GM15510 (cell line): Measurements from ENCODE around the gene REEP6.

Experiments used
- POLR2A ChIP-seq: IDR thresholded peaks from 3 replicates; pipeline ENCODE4 v1.6.1; 2011; ENCODE audit warnings: borderline replicate concordance; ENCODE audit not compliant: insufficient read length; ENCODE audit errors: extremely low read depth

The REEP6 gene

DNA sequence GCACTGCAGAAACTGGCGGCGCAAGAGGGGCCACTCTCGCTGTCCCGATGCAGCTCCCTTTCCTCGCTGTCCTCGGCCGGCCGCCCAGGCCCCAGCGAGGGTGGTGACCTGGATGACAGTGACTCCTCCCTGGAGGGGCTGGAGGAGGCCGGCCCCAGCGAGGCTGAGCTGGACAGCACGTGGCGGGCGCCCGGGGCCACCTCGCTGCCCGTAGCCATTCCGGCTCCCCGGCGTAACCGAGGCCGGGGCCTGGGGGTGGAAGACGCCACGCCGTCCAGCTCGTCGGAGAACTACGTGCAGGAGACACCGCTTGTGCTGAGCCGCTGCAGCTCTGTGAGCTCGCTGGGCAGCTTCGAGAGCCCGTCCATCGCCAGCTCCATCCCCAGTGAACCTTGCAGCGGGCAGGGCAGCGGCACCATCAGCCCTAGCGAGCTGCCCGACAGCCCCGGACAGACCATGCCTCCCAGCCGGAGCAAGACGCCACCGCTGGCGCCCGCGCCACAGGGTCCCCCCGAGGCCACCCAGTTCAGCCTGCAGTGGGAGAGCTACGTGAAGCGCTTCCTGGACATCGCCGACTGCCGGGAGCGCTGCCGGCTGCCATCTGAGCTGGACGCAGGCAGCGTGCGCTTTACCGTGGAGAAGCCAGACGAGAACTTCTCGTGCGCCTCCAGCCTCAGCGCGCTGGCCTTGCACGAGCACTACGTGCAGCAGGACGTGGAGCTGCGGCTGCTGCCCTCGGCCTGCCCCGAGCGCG, 24.3 kb upstream of the REEP6 start:
- no peak for TF ChIP-seq POLR2A

DNA sequence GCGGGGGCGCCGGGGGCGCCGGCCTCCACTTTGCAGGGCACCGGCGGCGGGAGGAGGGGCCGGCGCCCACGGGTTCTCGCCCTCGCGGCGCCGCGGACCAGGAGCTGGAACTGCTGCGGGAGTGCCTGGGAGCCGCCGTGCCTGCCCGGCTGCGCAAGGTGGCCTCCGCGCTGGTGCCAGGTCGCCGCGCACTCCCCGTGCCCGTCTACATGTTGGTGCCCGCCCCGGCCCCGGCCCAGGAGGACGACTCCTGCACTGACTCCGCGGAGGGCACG, 23.8 kb upstream of the REEP6 start:
- TF ChIP-seq POLR2A = no peak

DNA sequence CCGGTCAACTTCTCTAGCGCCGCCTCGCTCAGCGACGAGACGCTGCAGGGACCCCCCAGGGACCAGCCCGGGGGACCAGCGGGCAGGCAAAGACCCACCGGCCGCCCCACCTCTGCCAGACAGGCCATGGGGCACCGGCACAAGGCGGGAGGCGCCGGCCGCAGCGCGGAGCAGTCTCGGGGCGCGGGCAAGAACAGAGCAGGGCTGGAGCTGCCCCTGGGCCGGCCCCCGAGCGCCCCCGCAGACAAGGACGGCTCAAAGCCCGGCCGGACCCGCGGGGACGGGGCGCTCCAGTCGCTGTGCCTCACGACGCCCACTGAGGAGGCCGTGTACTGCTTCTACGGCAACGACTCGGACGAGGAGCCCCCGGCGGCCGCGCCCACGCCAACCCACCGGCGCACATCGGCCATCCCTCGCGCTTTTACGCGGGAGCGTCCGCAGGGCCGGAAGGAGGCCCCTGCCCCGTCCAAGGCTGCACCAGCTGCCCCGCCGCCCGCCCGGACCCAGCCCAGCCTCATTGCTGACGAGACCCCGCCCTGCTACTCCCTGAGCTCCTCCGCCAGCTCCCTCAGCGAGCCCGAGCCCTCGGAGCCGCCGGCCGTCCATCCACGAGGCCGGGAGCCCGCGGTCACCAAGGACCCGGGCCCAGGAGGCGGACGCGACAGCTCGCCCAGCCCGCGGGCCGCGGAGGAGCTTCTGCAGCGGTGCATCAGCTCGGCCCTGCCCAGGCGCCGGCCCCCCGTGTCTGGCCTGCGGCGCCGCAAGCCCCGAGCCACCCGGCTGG, 23.3 kb upstream of the REEP6 start:
- no peak for TF ChIP-seq POLR2A

DNA sequence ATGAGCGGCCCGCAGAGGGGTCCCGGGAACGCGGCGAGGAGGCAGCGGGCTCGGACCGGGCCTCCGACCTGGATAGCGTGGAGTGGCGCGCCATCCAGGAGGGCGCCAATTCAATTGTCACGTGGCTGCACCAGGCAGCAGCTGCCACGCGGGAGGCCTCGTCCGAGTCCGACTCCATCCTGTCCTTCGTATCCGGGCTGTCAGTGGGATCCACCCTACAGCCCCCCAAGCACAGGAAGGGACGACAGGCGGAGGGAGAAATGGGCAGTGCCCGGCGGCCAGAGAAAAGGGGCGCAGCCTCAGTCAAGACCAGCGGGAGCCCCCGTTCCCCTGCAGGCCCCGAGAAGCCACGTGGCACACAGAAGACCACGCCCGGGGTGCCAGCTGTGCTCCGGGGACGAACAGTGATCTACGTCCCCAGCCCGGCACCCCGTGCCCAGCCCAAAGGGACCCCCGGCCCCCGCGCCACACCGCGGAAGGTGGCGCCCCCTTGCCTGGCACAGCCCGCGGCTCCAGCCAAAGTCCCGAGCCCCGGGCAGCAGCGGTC, 22.6 kb upstream of the REEP6 start:
- TF ChIP-seq POLR2A = no peak

DNA sequence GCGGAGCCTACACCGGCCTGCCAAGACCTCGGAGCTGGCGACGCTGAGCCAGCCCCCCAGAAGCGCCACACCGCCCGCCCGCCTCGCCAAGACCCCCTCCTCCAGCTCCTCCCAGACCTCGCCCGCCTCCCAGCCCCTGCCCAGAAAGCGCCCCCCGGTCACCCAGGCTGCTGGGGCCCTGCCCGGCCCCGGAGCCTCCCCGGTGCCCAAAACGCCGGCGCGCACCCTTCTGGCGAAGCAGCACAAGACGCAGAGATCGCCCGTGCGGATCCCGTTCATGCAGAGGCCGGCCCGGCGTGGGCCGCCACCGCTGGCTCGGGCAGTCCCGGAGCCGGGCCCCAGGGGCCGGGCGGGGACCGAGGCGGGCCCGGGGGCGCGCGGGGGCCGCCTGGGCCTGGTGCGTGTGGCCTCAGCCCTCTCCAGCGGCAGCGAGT, 22.1 kb upstream of the REEP6 start:
- TF ChIP-seq POLR2A = no peak

DNA sequence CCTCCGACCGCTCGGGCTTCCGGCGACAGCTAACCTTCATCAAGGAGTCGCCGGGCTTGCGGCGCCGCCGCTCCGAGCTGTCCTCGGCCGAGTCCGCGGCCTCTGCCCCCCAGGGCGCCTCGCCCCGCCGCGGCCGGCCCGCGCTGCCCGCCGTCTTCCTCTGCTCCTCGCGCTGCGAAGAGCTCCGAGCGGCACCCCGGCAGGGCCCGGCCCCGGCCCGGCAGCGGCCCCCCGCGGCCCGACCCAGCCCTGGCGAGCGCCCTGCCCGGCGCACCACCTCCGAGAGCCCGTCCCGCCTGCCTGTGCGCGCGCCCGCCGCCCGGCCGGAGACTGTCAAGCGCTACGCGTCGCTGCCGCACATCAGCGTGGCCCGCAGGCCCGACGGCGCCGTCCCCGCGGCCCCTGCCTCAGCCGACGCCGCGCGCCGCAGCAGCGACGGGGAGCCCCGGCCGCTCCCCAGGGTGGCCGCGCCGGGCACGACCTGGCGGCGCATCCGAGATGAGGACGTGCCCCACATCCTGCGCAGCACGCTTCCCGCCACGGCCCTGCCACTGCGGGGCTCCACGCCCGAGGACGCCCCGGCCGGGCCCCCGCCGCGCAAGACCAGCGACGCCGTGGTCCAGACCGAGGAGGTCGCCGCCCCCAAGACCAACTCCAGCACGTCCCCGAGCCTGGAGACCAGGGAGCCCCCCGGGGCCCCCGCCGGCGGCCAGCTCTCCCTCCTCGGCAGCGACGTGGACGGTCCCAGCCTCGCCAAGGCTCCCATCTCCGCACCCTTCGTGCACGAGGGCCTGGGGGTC, 21.5 kb upstream of the REEP6 start:
- TF ChIP-seq POLR2A = no peak

DNA sequence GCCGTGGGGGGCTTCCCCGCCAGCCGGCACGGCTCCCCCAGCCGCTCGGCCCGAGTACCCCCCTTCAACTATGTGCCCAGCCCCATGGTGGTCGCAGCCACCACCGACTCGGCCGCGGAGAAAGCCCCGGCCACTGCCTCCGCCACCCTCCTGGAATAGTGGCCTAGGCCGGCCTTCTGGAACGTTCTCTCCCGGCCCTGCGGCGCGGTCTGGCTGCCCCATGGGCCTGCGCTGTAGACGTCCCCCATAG, 21.0 kb upstream of the REEP6 start:
- TF ChIP-seq POLR2A = no peak

DNA sequence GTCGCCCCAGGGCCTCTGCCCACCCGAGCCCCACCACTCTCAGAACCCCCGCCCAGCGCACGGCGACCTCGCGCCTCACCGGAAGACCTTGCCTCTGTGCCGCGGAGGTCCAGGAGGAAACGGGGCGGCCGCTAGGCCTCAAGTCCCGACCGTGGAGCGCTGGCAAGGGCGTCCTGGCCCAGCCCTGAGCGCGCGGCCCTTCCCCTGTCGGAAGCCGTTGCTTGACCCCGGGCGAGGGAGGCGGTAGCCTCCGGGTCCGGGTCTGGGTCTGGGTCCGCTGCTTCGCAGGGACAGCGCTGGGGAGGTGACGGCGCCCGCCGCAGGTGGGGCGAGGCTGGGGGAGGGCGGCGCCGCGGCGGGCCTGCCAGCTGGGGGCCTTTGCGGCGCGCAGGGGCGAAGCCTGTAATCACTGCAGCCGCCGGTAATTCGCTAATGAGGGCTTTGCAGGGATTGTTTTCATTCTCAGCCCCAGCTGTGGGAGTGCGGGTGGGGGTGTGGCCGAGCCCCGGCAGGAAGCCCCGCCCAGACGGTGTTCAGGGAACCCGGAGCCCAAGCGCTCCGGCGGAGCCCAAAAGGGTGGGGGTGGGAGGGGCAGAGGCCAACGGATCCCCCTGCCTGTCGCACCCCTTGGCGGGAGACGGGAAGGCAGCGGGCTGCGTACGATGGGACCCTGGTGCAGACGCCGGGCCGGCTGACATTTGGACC, 20.5 kb upstream of the REEP6 start:
- no peak for TF ChIP-seq POLR2A

DNA sequence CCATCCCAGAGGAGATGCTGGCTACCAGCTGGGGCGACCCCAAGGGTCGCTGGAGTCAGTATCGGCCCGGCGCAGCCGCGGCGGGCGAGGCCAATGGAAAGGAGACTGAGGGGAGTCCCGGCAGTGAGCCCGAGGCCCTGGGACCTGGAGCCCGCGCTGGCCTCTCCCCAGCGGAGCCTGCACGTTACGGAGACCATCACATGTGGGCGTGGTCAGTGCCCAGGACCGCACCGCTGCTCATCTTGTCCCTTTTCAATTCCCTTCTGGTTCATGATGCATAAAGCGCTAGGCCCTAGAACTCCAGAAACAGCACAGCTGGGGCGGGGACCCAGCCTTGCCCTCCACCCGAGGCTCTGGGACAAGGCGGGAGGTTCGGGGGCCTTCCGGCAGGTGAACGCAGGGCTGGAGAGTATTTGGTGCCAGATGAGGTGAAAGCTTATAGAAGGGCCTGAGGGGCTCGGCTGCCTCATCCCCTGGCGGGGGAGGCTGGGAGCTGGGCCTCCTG, 19.9 kb upstream of the REEP6 start:
- no peak for TF ChIP-seq POLR2A

DNA sequence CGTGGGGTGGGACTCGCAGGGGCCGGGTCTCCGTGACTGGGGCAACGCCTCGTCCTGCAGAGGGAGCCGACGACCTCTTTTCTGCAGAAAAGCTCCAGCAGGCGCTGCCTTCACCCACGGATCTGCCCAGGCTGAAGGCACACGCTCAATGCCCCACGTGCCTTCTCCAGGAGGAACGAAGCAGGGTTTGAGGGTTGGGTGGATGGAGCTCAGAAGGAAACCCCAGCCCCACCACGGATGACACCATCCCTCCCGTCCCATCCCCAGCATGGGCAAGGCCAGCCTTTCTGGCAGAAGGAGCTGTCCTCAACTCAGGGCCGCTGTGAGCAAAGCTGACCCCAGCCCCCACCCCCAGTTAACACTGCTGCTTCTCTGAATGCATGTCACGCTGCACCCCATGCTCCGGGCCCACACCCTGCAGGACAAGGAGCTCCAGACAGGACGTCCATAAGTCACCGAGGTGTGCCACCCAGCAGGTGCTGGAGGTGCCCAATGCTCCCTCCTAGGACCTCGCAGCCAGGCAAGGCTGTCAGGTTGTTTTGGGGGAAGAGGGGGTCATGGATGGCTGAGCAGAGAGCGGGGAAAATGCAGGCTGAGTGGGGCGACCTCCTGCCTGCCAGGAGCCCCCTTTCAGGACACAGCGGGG, 19.3 kb upstream of the REEP6 start:
- no peak for TF ChIP-seq POLR2A

DNA sequence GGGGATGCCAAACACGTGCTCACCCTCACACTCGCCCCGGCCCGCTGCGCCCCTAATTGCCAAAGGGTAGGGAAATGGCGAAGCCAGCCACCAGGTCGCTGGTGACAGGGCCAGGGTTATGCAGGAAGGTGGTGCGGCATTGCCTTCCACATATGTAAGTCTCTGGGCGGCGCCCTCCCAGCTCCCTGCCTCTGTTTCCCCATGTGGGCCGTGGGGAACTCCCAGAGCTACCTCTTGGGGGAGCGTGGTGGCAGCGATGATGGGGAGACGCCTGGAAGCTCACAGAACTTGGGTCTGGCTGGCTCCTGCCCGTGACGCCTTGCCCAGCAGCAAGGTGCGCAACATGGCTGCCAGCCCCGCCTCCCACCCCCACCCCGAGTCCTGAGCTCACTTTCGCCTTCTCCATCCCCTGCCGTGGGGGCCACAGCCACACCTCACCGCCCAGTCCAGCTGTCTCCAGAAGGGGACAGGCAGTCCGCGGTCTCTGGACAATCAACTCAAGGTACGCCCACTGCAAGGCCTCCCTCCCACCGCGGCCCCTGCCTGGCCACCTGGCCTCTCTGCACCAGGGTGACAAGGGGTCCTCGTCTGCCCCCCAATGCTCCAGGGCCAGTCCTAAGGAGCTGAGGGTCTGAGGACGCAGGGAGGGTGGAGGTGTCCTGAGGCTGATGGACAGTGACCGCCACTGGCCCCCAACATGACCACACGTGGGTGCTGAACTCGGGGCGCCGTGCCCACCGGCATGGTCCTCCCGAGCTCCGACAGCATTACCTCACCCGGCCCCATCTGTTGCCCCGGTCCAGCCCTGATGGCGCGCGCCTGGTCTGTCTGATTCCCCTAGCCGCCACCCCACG, 18.5 kb upstream of the REEP6 start:
- no peak for TF ChIP-seq POLR2A

DNA sequence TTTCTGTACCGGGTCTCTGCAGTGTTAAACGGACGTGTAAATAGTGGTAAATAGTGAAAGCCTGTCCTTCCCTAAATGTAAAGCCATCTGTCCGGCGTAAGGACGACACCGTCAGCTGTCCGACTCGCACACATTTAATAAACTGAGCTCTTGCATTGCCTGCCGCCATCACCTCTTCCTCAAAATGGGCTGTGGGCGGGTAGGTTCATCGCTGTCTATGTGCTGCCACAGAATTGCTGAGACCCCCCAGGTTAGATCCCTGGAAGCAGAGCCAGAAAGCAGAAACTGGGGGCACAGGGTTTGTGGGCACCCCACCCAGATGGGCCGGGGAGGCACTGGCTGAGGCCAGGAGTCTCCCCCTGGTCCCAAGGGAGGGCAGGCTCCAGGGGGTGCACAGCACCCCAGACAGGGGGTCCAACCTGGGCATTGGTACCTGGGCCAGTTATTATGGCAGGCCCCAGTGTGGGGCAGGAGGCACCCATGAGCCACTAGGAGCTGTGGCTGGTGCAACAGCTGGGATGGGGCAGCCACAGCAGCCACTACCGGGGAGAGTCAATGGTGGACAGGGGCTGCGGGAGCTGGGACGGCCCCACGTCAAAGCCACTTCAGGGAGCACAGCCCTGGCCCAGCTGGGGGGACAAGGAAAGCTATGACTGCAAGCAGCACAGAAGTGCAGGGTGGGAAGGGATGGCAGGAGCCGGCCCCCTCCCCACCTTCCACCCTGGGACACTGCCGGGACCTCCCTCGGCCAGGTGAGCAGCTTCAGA, 17.7 kb upstream of the REEP6 start:
- no peak for TF ChIP-seq POLR2A
